DND-41 (cell line): ENCODE data around the gene C1orf21.

Source experiments
- EZH2 ChIP-seq: IDR thresholded peaks from 3 replicates; pipeline ENCODE4 v1.6.1; 2012; ENCODE audit warnings: borderline replicate concordance, low read depth, mild to moderate bottlenecking, moderate library complexity, low read length, inconsistent platforms; ENCODE audit not compliant: severe bottlenecking
- TF ChIP-seq, protein P1 (sequence below): IDR thresholded peaks from 2 replicates; pipeline ENCODE4 v1.5.1; 2012; ENCODE audit warnings: borderline replicate concordance, low read length, moderate library complexity, mild to moderate bottlenecking; ENCODE audit not compliant: poor library complexity, severe bottlenecking; ENCODE audit errors: extremely low read depth

DNA sequence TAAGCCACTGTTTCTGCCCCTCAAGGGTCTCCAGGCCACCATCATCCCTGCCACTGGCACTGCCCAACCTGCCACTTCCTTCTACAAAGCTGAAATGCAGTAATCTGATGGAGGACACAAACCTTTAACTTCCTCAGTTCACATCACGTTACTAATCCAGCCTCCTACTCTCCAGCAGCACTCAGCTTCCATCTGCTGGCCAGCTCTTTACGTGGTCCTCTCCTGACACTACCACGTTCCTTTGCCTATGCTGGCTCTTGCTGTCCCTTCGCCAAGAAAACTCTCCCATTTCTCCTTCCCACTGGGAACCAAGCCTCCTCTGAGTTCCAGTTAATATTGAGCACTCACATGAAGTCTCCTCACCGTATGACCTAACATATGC lies 243.8 kb downstream of the C1orf21 start:
- TF ChIP-seq, protein P1, sequence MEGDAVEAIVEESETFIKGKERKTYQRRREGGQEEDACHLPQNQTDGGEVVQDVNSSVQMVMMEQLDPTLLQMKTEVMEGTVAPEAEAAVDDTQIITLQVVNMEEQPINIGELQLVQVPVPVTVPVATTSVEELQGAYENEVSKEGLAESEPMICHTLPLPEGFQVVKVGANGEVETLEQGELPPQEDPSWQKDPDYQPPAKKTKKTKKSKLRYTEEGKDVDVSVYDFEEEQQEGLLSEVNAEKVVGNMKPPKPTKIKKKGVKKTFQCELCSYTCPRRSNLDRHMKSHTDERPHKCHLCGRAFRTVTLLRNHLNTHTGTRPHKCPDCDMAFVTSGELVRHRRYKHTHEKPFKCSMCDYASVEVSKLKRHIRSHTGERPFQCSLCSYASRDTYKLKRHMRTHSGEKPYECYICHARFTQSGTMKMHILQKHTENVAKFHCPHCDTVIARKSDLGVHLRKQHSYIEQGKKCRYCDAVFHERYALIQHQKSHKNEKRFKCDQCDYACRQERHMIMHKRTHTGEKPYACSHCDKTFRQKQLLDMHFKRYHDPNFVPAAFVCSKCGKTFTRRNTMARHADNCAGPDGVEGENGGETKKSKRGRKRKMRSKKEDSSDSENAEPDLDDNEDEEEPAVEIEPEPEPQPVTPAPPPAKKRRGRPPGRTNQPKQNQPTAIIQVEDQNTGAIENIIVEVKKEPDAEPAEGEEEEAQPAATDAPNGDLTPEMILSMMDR: no peak
- no peak for TF ChIP-seq EZH2
